Keratinocyte (primary cell): Measurements from ENCODE around the gene REEP3.

Experiments
- EZH2 ChIP-seq: IDR thresholded peaks from one replicate; pipeline ENCODE4 v1.6.1; 2012; ENCODE audit warnings: inconsistent platforms, mild to moderate bottlenecking, low read length, moderate library complexity
- TF ChIP-seq, protein P1 (sequence below), 3 experiments: IDR thresholded peaks in 1 of 3; conservative IDR thresholded peaks in 1 of 3; optimal IDR thresholded peaks in 1 of 3; 2 replicates in 2 of 3; 3 replicates in 1 of 3; pipeline versions ENCODE3 to v1.5.1; 2011; ENCODE audit warnings: low read length in 3 of 3, mild to moderate bottlenecking in 3 of 3, moderate library complexity in 2 of 3, control low read depth in 1 of 3, inconsistent platforms in 1 of 3; ENCODE audit not compliant: insufficient read depth in 2 of 3; ENCODE audit errors: extremely low read depth in 1 of 3

DNA sequence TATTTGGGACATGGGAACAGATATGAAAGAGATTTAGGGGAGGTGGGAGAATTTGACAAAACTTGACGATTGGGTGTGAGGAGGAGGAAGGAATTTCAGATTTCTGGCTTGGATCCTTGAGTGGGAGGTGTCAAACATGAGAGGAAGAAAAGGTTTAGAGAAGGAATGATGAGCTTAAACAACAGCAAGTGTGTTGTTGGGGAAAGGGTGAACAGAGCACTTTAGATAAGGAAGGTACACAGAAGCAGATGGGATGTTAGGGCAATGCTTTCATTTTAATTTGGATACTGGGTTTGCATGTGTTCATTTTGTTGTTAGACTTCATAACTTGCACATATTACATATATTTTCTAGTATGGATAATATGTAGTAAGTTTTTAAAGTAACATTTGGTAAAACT, 23.2 kb downstream of the REEP3 start:
- TF ChIP-seq, protein P1, sequence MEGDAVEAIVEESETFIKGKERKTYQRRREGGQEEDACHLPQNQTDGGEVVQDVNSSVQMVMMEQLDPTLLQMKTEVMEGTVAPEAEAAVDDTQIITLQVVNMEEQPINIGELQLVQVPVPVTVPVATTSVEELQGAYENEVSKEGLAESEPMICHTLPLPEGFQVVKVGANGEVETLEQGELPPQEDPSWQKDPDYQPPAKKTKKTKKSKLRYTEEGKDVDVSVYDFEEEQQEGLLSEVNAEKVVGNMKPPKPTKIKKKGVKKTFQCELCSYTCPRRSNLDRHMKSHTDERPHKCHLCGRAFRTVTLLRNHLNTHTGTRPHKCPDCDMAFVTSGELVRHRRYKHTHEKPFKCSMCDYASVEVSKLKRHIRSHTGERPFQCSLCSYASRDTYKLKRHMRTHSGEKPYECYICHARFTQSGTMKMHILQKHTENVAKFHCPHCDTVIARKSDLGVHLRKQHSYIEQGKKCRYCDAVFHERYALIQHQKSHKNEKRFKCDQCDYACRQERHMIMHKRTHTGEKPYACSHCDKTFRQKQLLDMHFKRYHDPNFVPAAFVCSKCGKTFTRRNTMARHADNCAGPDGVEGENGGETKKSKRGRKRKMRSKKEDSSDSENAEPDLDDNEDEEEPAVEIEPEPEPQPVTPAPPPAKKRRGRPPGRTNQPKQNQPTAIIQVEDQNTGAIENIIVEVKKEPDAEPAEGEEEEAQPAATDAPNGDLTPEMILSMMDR (optimal IDR thresholded peaks at IDR 0.05 in 1 of 3, IDR thresholded peaks at IDR 0.05 in 1 of 3, conservative IDR thresholded peaks at IDR 0.05 in 1 of 3; ENCODE audit: extremely low read depth in 1 of 3, insufficient read depth in 2 of 3, low read length in 3 of 3) = no peak
- no peak for TF ChIP-seq EZH2
